ENCODE data around the gene ACACB. TPM values are rescaled to one million over a fixed set of nuclear protein-coding genes. Genes with fewer than 3 reads are reported as not detected.

The ACACB gene
- total and polyA plus RNA-seq, 11 donors = 29.9 to 176 (median 119) TPM

- WGBS, 4 donors = 87 to 92% (median 91%) methylated on average over 20 of the region's 20 CpGs
- H3K9me3 ChIP-seq = peaks cover 0 to 7% (median 0%) of the 10 kb centered on the region in 12 donors
- intact Hi-C loops (cut with DNase I) = no loop called here
- peaks cover 0 to 100% (median 97%) of the 10 kb centered on the region in 9 donors for H3K36me3 ChIP-seq
- DNase-seq = no peak
- no peaks in the 10 kb centered on the region for H3K27me3 ChIP-seq
- peaks cover 0 to 5% (median 0%) of the 10 kb centered on the region in 12 donors for H3K4me1 ChIP-seq
- TF ChIP-seq POLR2A (IDR thresholded peaks at IDR 0.05) (no peak), CTCF (IDR thresholded peaks at IDR 0.05) (no peak)
- H3K27ac ChIP-seq = peak overlapping the region in 1 of 12 donors; percentile 49
- no peak overlapping the region for H3K4me3 ChIP-seq
- no peak for ATAC-seq
Observed at GRCh38 chr12:109191621-109192250, 75.3 kb downstream of the ACACB start.

- H3K4me3 ChIP-seq = no peak overlapping the region
- 70 to 87% (median 78%) methylated on average over 3 of the region's 3 CpGs for WGBS, 4 donors
- peak overlapping the region in 1 of 12 donors; percentile 37 for H3K27ac ChIP-seq
- peaks cover 0 to 100% (median 97%) of the 10 kb centered on the region in 9 donors for H3K36me3 ChIP-seq
- peaks cover 0 to 5% (median 0%) of the 10 kb centered on the region in 12 donors for H3K4me1 ChIP-seq
- peaks cover 0 to 7% (median 0%) of the 10 kb centered on the region in 12 donors for H3K9me3 ChIP-seq
- TF ChIP-seq CTCF (IDR thresholded peaks at IDR 0.05) = no peak
- TF ChIP-seq POLR2A (IDR thresholded peaks at IDR 0.05) = no peak
- intact Hi-C loops (cut with DNase I) = no loop called here
- H3K27me3 ChIP-seq = no peaks in the 10 kb centered on the region
- DNase-seq (no peak), ATAC-seq (peak in 2 of 4 donors; percentile 37 to 64)
Observed at GRCh38 chr12:109192358-109192757, 76.0 kb downstream of the ACACB start.

DNA sequence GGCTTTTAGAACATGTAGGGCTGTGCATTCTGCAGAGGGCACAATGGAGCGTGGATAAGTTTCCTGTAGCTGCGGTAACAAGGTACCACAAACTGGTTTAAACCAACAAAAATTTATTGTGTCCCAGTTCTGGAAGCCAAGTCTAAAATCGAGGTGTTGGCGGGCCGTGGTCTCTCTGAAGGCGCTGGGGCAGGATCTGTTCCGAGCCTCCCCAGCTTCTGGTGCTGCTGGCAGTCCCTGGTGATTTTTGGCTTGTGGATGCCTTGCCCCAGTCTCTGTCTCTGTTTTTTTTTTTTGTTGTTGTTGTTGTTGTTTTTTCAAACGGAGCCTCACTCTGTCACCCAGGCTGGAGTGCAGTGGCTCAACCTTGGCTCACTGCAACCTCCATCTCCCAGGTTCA, 77.5 kb downstream of the ACACB start:
- H3K9me3 ChIP-seq = peaks cover 0 to 7% (median 0%) of the 10 kb centered on the region in 12 donors
- WGBS, 4 donors = 91 to 96% (median 94%) methylated on average over 8 of the region's 8 CpGs
- peaks cover 0 to 100% (median 97%) of the 10 kb centered on the region in 9 donors for H3K36me3 ChIP-seq
- H3K4me1 ChIP-seq = peaks cover 0 to 5% (median 0%) of the 10 kb centered on the region in 12 donors
- H3K27ac ChIP-seq = no peak overlapping the region
- H3K27me3 ChIP-seq = no peaks in the 10 kb centered on the region
- no peak for DNase-seq
- intact Hi-C loops (cut with DNase I) = no loop called here
- TF ChIP-seq POLR2A (IDR thresholded peaks at IDR 0.05) = no peak
- TF ChIP-seq CTCF (IDR thresholded peaks at IDR 0.05) = no peak
- ATAC-seq = no peak
- no peak overlapping the region for H3K4me3 ChIP-seq

DNA sequence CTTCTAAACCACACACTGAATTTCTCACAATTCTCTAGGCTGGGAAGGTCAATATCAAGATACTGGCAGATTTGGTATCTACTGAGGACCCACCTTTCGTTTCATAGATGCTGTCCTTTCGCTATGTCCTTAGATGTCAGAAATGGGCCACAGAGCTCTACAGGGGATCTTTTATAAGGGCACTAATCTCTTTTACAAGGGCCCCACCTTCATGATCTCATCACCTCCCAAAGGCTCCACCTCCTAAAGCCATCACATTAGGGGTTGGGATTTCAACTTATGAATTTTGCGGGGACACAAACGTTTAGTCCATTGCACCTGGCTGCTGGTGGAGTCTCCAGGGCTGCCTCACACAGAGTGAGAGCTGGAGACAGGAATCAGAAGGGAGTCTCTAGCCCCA, 79.9 kb downstream of the ACACB start:
- peaks cover 0 to 100% (median 97%) of the 10 kb centered on the region in 9 donors for H3K36me3 ChIP-seq
- peaks cover 0 to 5% (median 0%) of the 10 kb centered on the region in 12 donors for H3K4me1 ChIP-seq
- no peaks in the 10 kb centered on the region for H3K27me3 ChIP-seq
- 86 to 100% (median 97%) methylated on average over 4 of the region's 4 CpGs for WGBS, 4 donors
- no peak overlapping the region for H3K27ac ChIP-seq
- intact Hi-C loops (cut with DNase I) = no loop called here
- no peak overlapping the region for H3K4me3 ChIP-seq
- peaks cover 0 to 7% (median 0%) of the 10 kb centered on the region in 12 donors for H3K9me3 ChIP-seq
- DNase-seq = no peak
- TF ChIP-seq POLR2A (IDR thresholded peaks at IDR 0.05) = no peak
- no peak for TF ChIP-seq CTCF (IDR thresholded peaks at IDR 0.05)
- ATAC-seq = no peak

Measured in heart left ventricle (tissue), 16 donors.